Mesendoderm (in vitro differentiated cells): ENCODE results near the gene MICU1. TPM values are rescaled to one million over a fixed set of nuclear protein-coding genes. Genes with fewer than 3 reads are reported as not detected.
A peak's percentile ranks its signal among the peaks of the same experiment; 100 is the strongest.
"Not testable (repeated sequence)": the region's sequence is repeated elsewhere in the genome, so short reads cannot be mapped to it uniquely, and the experiment has no call there.

Experiments used
- DNase-seq: peaks from one replicate; pipeline ENCODE4 v3.0.0; 2013
- H2AK5ac ChIP-seq: 2 replicates; pipeline ENCODE4 v1.6.1; 2013; ENCODE audit warnings: low read length, inconsistent platforms
- H2BK120ac ChIP-seq: 2 replicates; pipeline ENCODE4 v1.6.1; 2013; ENCODE audit warnings: low read depth, mild to moderate bottlenecking, low read length, moderate library complexity, mixed read lengths
- H2BK15ac ChIP-seq: replicated peaks from 2 replicates; pipeline ENCODE4 v1.6.1; 2013; ENCODE audit warnings: low read depth, mild to moderate bottlenecking, moderate library complexity
- H2BK5ac ChIP-seq: 2 replicates; pipeline ENCODE4 v1.6.1; 2013; ENCODE audit warnings: low read length, inconsistent platforms
- H3K18ac ChIP-seq: 2 replicates; pipeline ENCODE4 v1.6.1; 2013; ENCODE audit warnings: mild to moderate bottlenecking, low read length, mixed read lengths
- H3K23ac ChIP-seq: one replicate; pipeline ENCODE4 v1.6.1; 2013; ENCODE audit warnings: low read length
- H3K27ac ChIP-seq: 2 replicates; pipeline ENCODE4 v1.5.1; 2013; ENCODE audit warnings: low read depth, mild to moderate bottlenecking, inconsistent platforms, low read length, moderate library complexity
- H3K27me3 ChIP-seq: 2 replicates; pipeline ENCODE4 v1.6.1; 2013; ENCODE audit warnings: low read length, control low read depth, mild to moderate bottlenecking, inconsistent platforms; ENCODE audit not compliant: insufficient read depth, poor library complexity
- H3K36me3 ChIP-seq: 2 replicates; pipeline ENCODE4 v1.6.1; 2013; ENCODE audit warnings: low read length, inconsistent platforms; ENCODE audit not compliant: control insufficient read depth, insufficient read depth
- H3K4ac ChIP-seq: one replicate; pipeline ENCODE4 v1.6.1; 2013; ENCODE audit warnings: low read depth, mild to moderate bottlenecking, low read length, moderate library complexity
- H3K4me1 ChIP-seq: 2 replicates; pipeline ENCODE4 v1.6.1; 2013; ENCODE audit warnings: low read depth, low read length, inconsistent platforms; ENCODE audit not compliant: control insufficient read depth
- H3K4me2 ChIP-seq: 2 replicates; pipeline ENCODE4 v1.6.1; 2013; ENCODE audit warnings: low read length
- H3K4me3 ChIP-seq: 2 replicates; pipeline ENCODE4 v1.5.1; 2013; ENCODE audit warnings: mild to moderate bottlenecking, low read length
- H3K56ac ChIP-seq: one replicate; pipeline ENCODE4 v1.6.1; 2013; ENCODE audit warnings: low read length
- H3K79me1 ChIP-seq: 2 replicates; pipeline ENCODE4 v1.6.1; 2013; ENCODE audit warnings: low read length, inconsistent platforms
- H3K79me2 ChIP-seq: 2 replicates; pipeline ENCODE4 v1.6.1; 2013; ENCODE audit warnings: mild to moderate bottlenecking, low read length; ENCODE audit not compliant: control insufficient read depth, insufficient read depth
- H3K9ac ChIP-seq: 2 replicates; pipeline ENCODE4 v1.6.1; 2013; ENCODE audit warnings: low read length, inconsistent platforms
- H4K5ac ChIP-seq: one replicate; pipeline ENCODE4 v1.6.1; 2013; ENCODE audit warnings: low read length
- H4K8ac ChIP-seq: one replicate; pipeline ENCODE4 v1.6.1; 2013; ENCODE audit warnings: low read depth, mild to moderate bottlenecking, control low read depth, low read length, moderate library complexity
- WGBS: extraction: QIAGEN DNeasy Blood & Tissue Kit; methylation state at CpG from one replicate; pipeline ENCODE4 v1.1.7; 2013; ENCODE audit warnings: low lambda C conversion rate, missing lambda C conversion rate; ENCODE audit not compliant: insufficient coverage; ENCODE audit errors: extremely low coverage; 5-methylcytosine and 5-hydroxymethylcytosine counted together
- polyA plus RNA-seq, 2 experiments: library from polyadenylated mRNA; stranded (reverse); fragments of 200-250 nt; gene quantifications; one replicate each; pipeline ENCODE4 v1.2.3, GENCODE V29; 2013

MICU1 gene
- 22.8 TPM for polyA plus RNA-seq (2013, experiment 1 of 2)
- polyA plus RNA-seq (2013, experiment 2 of 2) = 23.2 TPM

- Histone ChIP-seq H3K23ac (peak within 1 kb of the TSS; percentile 83), H2AK5ac (no peak within 1 kb of the TSS), H3K36me3 (no peaks in the 10 kb centered on the region), H2BK5ac (peak within 1 kb of the TSS; percentile 17), H2BK120ac (no peak within 1 kb of the TSS), H3K4me3 (peak within 1 kb of the TSS; percentile 64), H4K8ac (no peak within 1 kb of the TSS), H3K18ac (no peak within 1 kb of the TSS), H3K27ac (no peak within 1 kb of the TSS), H4K5ac (peak within 1 kb of the TSS; percentile 29), H3K56ac (peak within 1 kb of the TSS; percentile 93), H2BK15ac (no peak within 1 kb of the TSS), H3K79me2 (peaks cover 5% of the 10 kb centered on the region), H3K4ac (no peak within 1 kb of the TSS), H3K4me2 (peak within 1 kb of the TSS; percentile 73), H3K9ac (peak within 1 kb of the TSS; percentile 92), H3K4me1 (no peaks in the 10 kb centered on the region), H3K27me3 (no peaks in the 10 kb centered on the region), H3K79me1 (peaks cover 7% of the 10 kb centered on the region)
- DNase-seq = peak; percentile 98
- WGBS = no CpG with 5 or more reads among the region's 49 CpGs
These were observed at the start of gene MICU1 for GRCh38 chr10:72625608-72626443. MICU1 (minus strand) TSS chr10:72626079; CDS start chr10:72566793, 59,286 bp downstream.

GRCh38 chr10:72674174-72674573 lies 48.3 kb upstream of the MICU1 start:
- not testable (repeated sequence) for H3K18ac ChIP-seq, H2BK15ac ChIP-seq, H2BK120ac ChIP-seq, H2BK5ac ChIP-seq, H4K5ac ChIP-seq, H3K23ac ChIP-seq, H3K56ac ChIP-seq, H3K79me1 ChIP-seq, H3K9ac ChIP-seq, H3K27ac ChIP-seq, H3K4me3 ChIP-seq, H3K36me3 ChIP-seq, H4K8ac ChIP-seq, H3K79me2 ChIP-seq, H3K4me2 ChIP-seq, H3K4ac ChIP-seq, H3K4me1 ChIP-seq, H2AK5ac ChIP-seq, DNase-seq, H3K27me3 ChIP-seq
- WGBS = no CpG with 5 or more reads among the region's 5 CpGs

- H3K23ac ChIP-seq = no peak overlapping the region
- H3K27ac ChIP-seq = no peak overlapping the region
- no peak overlapping the region for H2BK15ac ChIP-seq
- H4K5ac ChIP-seq = no peak overlapping the region
- H3K79me2 ChIP-seq = no peaks in the 10 kb centered on the region
- no peak overlapping the region for H2BK120ac ChIP-seq
- no peak overlapping the region for H3K18ac ChIP-seq
- H2BK5ac ChIP-seq = no peak overlapping the region
- no peaks in the 10 kb centered on the region for H3K79me1 ChIP-seq
- H3K4me1 ChIP-seq = no peaks in the 10 kb centered on the region
- H3K36me3 ChIP-seq = no peaks in the 10 kb centered on the region
- H3K4ac ChIP-seq = no peak overlapping the region
- H3K4me3 ChIP-seq = no peak overlapping the region
- WGBS = no CpG with 5 or more reads among the region's 1 CpG
- no peak overlapping the region for H2AK5ac ChIP-seq
- no peak overlapping the region for H3K56ac ChIP-seq
- H3K27me3 ChIP-seq = no peaks in the 10 kb centered on the region
- H4K8ac ChIP-seq = no peak overlapping the region
- no peak for DNase-seq
- no peak overlapping the region for H3K9ac ChIP-seq
- H3K4me2 ChIP-seq = no peak overlapping the region
These were observed 47.4 kb upstream of the MICU1 start for GRCh38 chr10:72673280-72673679.

GRCh38 chr10:72667207-72667864 lies 41.5 kb upstream of the MICU1 start:
- DNase-seq = no peak
- no peak overlapping the region for H3K18ac ChIP-seq
- no peaks in the 10 kb centered on the region for H3K36me3 ChIP-seq
- no peak overlapping the region for H3K23ac ChIP-seq
- H3K9ac ChIP-seq = no peak overlapping the region
- no peak overlapping the region for H2BK5ac ChIP-seq
- H2AK5ac ChIP-seq = no peak overlapping the region
- no peaks in the 10 kb centered on the region for H3K4me1 ChIP-seq
- H4K8ac ChIP-seq = no peak overlapping the region
- no peak overlapping the region for H4K5ac ChIP-seq
- no peak overlapping the region for H3K4me3 ChIP-seq
- no peaks in the 10 kb centered on the region for H3K79me1 ChIP-seq
- no peaks in the 10 kb centered on the region for H3K79me2 ChIP-seq
- no peak overlapping the region for H3K27ac ChIP-seq
- no CpG with 5 or more reads among the region's 3 CpGs for WGBS
- no peak overlapping the region for H2BK15ac ChIP-seq
- no peak overlapping the region for H3K56ac ChIP-seq
- H3K4ac ChIP-seq = no peak overlapping the region
- no peaks in the 10 kb centered on the region for H3K27me3 ChIP-seq
- H2BK120ac ChIP-seq = no peak overlapping the region
- H3K4me2 ChIP-seq = no peak overlapping the region

GRCh38 chr10:72665925-72666324 lies 40.0 kb upstream of the MICU1 start:
- Histone ChIP-seq H3K4me1 (no peaks in the 10 kb centered on the region), H2BK15ac (no peak overlapping the region), H3K36me3 (no peaks in the 10 kb centered on the region), H2BK120ac (no peak overlapping the region), H3K79me1 (no peaks in the 10 kb centered on the region), H4K8ac (no peak overlapping the region), H3K27ac (no peak overlapping the region), H2BK5ac (no peak overlapping the region), H3K4me2 (no peak overlapping the region), H2AK5ac (no peak overlapping the region), H3K23ac (no peak overlapping the region), H3K79me2 (no peaks in the 10 kb centered on the region), H3K56ac (no peak overlapping the region), H3K18ac (no peak overlapping the region), H4K5ac (no peak overlapping the region), H3K4ac (no peak overlapping the region), H3K9ac (no peak overlapping the region), H3K27me3 (no peaks in the 10 kb centered on the region), H3K4me3 (no peak overlapping the region)
- DNase-seq = no peak
- no CpG with 5 or more reads among the region's 4 CpGs for whole genome bisulfite sequencing
